Activated T-helper 17 cell treated with anti-CD3 and anti-CD28 coated beads, Interleukin-2, amount 50 U/mL, for 72 hours (primary cell): ENCODE data around the gene BCAS3. TPM values are rescaled to one million over a fixed set of nuclear protein-coding genes. Genes with fewer than 3 reads are reported as not detected.
"Not testable (repeated sequence)": the region's sequence is repeated elsewhere in the genome, so short reads cannot be mapped to it uniquely, and the experiment has no call there.

Experiments used
- ATAC-seq: fragments of 150-1000 bp; cut with Tn5 transposase; replicated peaks from 2 replicates; pipeline ENCODE4 v1.10.0; 2021; ENCODE audit warnings: mild to moderate bottlenecking, moderate library complexity
- H3K27ac Mint-ChIP-seq: one replicate; pipeline ENCODE4 v1.8.0; 2022; ENCODE audit warnings: mixed read lengths
- H3K27me3 Mint-ChIP-seq: one replicate; pipeline ENCODE4 v1.8.0; 2022; ENCODE audit warnings: mixed read lengths
- H3K36me3 Mint-ChIP-seq: one replicate; pipeline ENCODE4 v1.8.0; 2022; ENCODE audit warnings: low read depth, mild to moderate bottlenecking, mixed read lengths
- H3K4me1 Mint-ChIP-seq: one replicate; pipeline ENCODE4 v1.8.0; 2022; ENCODE audit warnings: mixed read lengths
- H3K4me3 Mint-ChIP-seq: one replicate; pipeline ENCODE4 v1.8.0; 2022; ENCODE audit warnings: mild to moderate bottlenecking, mixed read lengths
- H3K9me3 Mint-ChIP-seq: one replicate; pipeline ENCODE4 v1.8.0; 2022; ENCODE audit warnings: mixed read lengths
- total RNA-seq, 2 donors: library from RNA; stranded (reverse); gene quantifications; one replicate each; pipeline ENCODE4 v1.2.3, GENCODE V29; 2022

Gene BCAS3
- total RNA-seq, 2 donors from 2014 or later = 11.6 to 15.0 TPM

- Mint-ChIP-seq H3K27ac (no peak overlapping the region), H3K4me1 (no peaks in the 10 kb centered on the region), H3K4me3 (no peak overlapping the region), H3K27me3 (no peaks in the 10 kb centered on the region), H3K36me3 (no peaks in the 10 kb centered on the region), H3K9me3 (no peaks in the 10 kb centered on the region)
- ATAC-seq = no peak
Measured at GRCh38 chr17:61354895-61355874, 677.5 kb downstream of the BCAS3 start.

DNA sequence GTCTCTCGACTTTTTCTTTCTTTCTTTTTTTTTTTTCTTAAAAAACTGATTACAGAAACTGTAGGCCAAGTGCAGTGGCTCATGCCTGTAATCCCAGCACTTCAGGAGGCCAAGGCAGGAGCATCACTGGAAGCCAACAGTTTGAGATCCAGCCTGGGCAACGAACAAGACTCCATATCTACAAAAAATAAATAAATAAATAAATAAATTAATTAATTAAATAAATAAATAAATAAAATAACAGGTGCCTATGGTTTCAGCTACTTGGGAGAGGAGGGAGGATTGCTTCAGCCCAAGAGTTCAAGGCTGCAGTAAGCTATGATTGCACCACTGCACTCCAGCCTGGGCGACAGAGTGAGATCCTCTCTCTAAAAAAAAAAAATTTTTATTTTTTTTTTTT is 679.4 kb downstream of the BCAS3 start:
- not testable (repeated sequence) for H3K36me3 Mint-ChIP-seq, H3K4me3 Mint-ChIP-seq, H3K27me3 Mint-ChIP-seq, H3K4me1 Mint-ChIP-seq, H3K27ac Mint-ChIP-seq, ATAC-seq, H3K9me3 Mint-ChIP-seq

- not testable (repeated sequence) for H3K36me3 Mint-ChIP-seq, H3K27ac Mint-ChIP-seq, H3K4me3 Mint-ChIP-seq, ATAC-seq, H3K4me1 Mint-ChIP-seq, H3K27me3 Mint-ChIP-seq, H3K9me3 Mint-ChIP-seq
Measured at GRCh38 chr17:61359513-61359912, 681.9 kb downstream of the BCAS3 start.

- ATAC-seq = no peak
- H3K27ac Mint-ChIP-seq = no peak overlapping the region
- H3K27me3 Mint-ChIP-seq = no peaks in the 10 kb centered on the region
- no peaks in the 10 kb centered on the region for H3K36me3 Mint-ChIP-seq
- H3K9me3 Mint-ChIP-seq = no peaks in the 10 kb centered on the region
- H3K4me1 Mint-ChIP-seq = no peaks in the 10 kb centered on the region
- no peak overlapping the region for H3K4me3 Mint-ChIP-seq
Measured at GRCh38 chr17:61360318-61360943, 682.8 kb downstream of the BCAS3 start.

GRCh38 chr17:61361084-61361483 is 683.4 kb downstream of the BCAS3 start:
- Mint-ChIP-seq H3K9me3 (no peaks in the 10 kb centered on the region), H3K27me3 (no peaks in the 10 kb centered on the region), H3K36me3 (no peaks in the 10 kb centered on the region), H3K4me3 (no peak overlapping the region), H3K27ac (no peak overlapping the region), H3K4me1 (no peaks in the 10 kb centered on the region)
- no peak for ATAC-seq

DNA sequence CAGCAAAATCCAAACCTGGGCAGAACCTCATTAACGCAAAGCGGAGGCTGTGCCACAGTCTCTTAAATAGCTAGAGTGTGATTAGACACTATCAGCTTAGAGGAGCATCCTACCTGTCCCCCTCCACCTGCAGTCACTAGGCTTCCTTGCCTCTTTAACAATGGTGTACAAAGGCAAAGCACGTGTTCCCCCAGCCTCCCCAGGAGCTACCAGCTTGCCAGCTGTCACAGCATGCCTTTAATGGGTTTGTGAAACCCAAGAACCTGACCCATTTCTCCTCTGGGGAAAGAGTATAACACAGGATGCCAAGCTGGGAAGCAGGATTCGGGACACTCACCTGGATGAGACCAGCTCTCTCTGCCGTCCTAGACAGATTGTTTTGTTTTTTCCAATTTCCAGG is 684.7 kb downstream of the BCAS3 start:
- H3K36me3 Mint-ChIP-seq = no peaks in the 10 kb centered on the region
- no peaks in the 10 kb centered on the region for H3K9me3 Mint-ChIP-seq
- no peaks in the 10 kb centered on the region for H3K27me3 Mint-ChIP-seq
- no peak overlapping the region for H3K4me3 Mint-ChIP-seq
- ATAC-seq = no peak
- H3K27ac Mint-ChIP-seq = no peak overlapping the region
- H3K4me1 Mint-ChIP-seq = no peaks in the 10 kb centered on the region

GRCh38 chr17:61362852-61363600 is 685.4 kb downstream of the BCAS3 start:
- H3K27me3 Mint-ChIP-seq = no peaks in the 10 kb centered on the region
- no peak for ATAC-seq
- H3K4me1 Mint-ChIP-seq = no peaks in the 10 kb centered on the region
- no peak overlapping the region for H3K4me3 Mint-ChIP-seq
- no peaks in the 10 kb centered on the region for H3K9me3 Mint-ChIP-seq
- no peak overlapping the region for H3K27ac Mint-ChIP-seq
- H3K36me3 Mint-ChIP-seq = no peaks in the 10 kb centered on the region

GRCh38 chr17:61363601-61364462 is 686.2 kb downstream of the BCAS3 start:
- no peak overlapping the region for H3K4me3 Mint-ChIP-seq
- H3K27me3 Mint-ChIP-seq = no peaks in the 10 kb centered on the region
- H3K9me3 Mint-ChIP-seq = no peaks in the 10 kb centered on the region

GRCh38 chr17:61364463-61364846 is 686.8 kb downstream of the BCAS3 start:
- H3K9me3 Mint-ChIP-seq = no peaks in the 10 kb centered on the region
- H3K36me3 Mint-ChIP-seq = no peaks in the 10 kb centered on the region
- H3K27ac Mint-ChIP-seq = no peak overlapping the region
- ATAC-seq = no peak
- H3K4me1 Mint-ChIP-seq = no peaks in the 10 kb centered on the region
- no peak overlapping the region for H3K4me3 Mint-ChIP-seq
- no peaks in the 10 kb centered on the region for H3K27me3 Mint-ChIP-seq

More at GRCh38 chr17:61363601-61364462, 686.2 kb downstream of the BCAS3 start:
- Mint-ChIP-seq H3K27ac (no peak overlapping the region), H3K36me3 (no peaks in the 10 kb centered on the region), H3K4me1 (no peaks in the 10 kb centered on the region)
- ATAC-seq = no peak

DNA sequence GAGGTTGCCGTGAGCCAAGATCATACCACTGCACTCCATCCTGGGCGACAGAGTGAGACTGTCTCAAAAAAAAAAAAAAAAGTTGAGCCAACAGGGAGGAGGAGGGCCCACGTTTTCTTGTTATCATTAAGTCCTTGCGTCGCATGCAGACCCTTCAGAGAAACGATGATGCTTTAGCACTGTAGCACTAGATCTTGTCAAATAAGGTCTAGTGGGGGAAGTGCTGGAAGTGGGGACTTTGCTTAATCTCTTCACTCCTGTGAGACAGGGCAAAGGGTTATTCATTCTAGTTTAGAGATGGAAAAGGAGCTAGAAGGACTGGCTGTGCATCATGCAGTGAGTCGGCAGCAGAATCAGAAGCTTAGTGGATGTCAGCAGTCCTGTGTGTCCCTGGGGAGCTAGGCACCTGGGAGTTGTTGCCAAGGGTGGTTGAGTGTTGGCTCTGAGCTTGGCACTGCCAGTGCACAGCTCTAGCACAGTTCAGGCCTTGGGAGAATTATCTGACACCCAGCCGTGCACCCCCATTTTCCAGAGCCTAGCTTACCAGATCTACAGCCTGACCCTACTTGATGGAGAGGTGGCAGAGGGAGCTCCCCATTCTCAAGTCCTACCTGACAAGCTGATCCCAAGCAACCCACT is 688.5 kb downstream of the BCAS3 start:
- no peak overlapping the region for H3K4me3 Mint-ChIP-seq
- no peaks in the 10 kb centered on the region for H3K27me3 Mint-ChIP-seq
- H3K27ac Mint-ChIP-seq = no peak overlapping the region
- H3K4me1 Mint-ChIP-seq = no peaks in the 10 kb centered on the region
- no peaks in the 10 kb centered on the region for H3K9me3 Mint-ChIP-seq
- H3K36me3 Mint-ChIP-seq = no peaks in the 10 kb centered on the region
- ATAC-seq = no peak

DNA sequence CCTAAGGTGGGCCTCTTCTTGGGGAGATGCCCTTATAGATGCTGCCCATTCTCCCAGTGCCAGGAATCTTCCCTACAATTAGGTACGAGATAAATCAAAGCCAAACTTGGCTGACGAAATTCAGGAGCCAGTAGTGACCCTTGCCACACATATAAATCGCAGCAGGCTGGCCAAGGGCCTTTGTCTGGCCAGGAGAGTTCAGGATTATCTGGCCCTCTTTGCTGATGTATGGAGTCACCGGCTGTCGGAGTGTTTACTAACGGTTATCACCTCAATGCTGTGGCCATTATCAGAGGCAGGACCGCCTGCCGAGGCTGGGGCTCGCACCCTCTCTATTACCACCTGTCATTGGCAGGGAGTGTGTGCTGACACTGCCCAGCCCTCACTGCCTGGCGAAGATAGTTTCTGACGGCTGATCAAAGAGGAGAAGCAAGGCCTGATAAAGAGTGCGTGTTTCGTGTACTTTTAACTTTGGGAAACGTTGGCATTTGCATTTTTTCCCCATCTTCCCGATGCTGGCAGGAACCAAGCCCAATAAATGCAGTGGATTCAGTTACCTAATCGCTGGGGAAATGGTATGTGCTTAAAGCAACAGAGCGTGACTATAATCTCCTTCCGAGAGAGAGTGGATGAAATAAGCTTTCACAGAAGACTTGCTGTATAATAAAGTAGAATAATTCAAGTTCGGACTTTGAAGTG is 689.2 kb downstream of the BCAS3 start:
- no peak for ATAC-seq
- no peaks in the 10 kb centered on the region for H3K9me3 Mint-ChIP-seq
- H3K27me3 Mint-ChIP-seq = no peaks in the 10 kb centered on the region
- H3K4me3 Mint-ChIP-seq = no peak overlapping the region
- H3K36me3 Mint-ChIP-seq = no peaks in the 10 kb centered on the region
- no peaks in the 10 kb centered on the region for H3K4me1 Mint-ChIP-seq
- H3K27ac Mint-ChIP-seq = no peak overlapping the region

DNA sequence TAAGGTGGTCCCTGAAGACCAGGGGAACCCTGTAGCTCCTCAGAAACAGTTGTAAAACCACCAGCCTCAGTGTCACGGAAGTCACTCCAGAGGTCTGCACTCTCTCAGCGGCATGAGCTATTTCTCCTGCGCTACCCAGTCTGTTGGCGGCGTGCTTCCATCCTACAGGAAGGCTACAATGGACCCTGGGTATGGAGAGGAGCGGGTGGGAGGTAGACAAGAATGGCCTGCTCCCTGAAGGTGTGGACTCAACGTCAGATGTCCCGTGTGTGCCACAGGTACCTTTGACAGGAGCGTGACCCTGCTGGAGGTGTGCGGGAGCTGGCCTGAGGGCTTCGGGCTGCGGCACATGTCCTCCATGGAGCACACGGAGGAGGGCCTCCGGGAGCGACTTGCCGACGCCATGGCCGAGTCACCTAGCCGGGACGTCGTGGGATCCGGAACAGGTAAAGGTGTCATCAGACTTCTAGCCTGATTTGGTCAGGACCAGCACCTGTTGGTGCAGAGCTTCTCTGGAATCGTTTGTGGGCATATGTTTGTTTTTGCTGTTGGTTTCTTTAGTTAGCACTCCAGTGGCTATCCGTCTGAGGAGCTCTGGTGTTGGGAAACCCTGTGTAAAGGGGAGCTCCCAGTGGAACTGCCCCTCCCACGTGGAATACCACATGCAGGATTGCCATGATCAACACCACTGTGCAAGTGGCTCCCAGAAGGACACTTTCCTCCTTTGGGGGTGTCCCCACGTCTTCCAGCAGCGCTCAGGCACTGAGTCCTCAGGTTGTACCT is 690.6 kb downstream of the BCAS3 start:
- no peak for ATAC-seq
- Mint-ChIP-seq H3K4me3 (no peak overlapping the region), H3K36me3 (no peaks in the 10 kb centered on the region), H3K27ac (no peak overlapping the region), H3K27me3 (no peaks in the 10 kb centered on the region), H3K4me1 (no peaks in the 10 kb centered on the region), H3K9me3 (no peaks in the 10 kb centered on the region)
